H54 (cell line): ENCODE measurements around the gene LRRC71.

ENCODE experiments used
- DNase-seq: peaks from one replicate; pipeline ENCODE4 v3.0.0; 2011; ENCODE audit warnings: low spot score, mixed read lengths; ENCODE audit not compliant: insufficient read length
- FAIRE-seq: peaks from 3 replicates; lab custom pipeline; 2011; peaks lifted over from hg19 to GRCh38; lab: Jason Lieb, UNC
- POLR2A ChIP-seq: IDR thresholded peaks from 2 replicates; pipeline ENCODE4 v1.6.1; 2011; ENCODE audit warnings: low read depth, mild to moderate bottlenecking, low read length

LRRC71 gene

GRCh38 chr1:156884560-156885184 is 35.8 kb upstream of the LRRC71 start:
- DNase-seq (no peak), FAIRE-seq (no peak)
- no peak for TF ChIP-seq POLR2A

GRCh38 chr1:156885314-156885713 is 35.1 kb upstream of the LRRC71 start:
- DNase-seq (no peak), FAIRE-seq (no peak)
- TF ChIP-seq POLR2A: no peak

- TF ChIP-seq POLR2A: no peak
Measured at GRCh38 chr1:156885880-156886355, 34.5 kb upstream of the LRRC71 start.

GRCh38 chr1:156886583-156887281 is 33.7 kb upstream of the LRRC71 start:
- DNase-seq (no peak), FAIRE-seq (no peak)
- no peak for TF ChIP-seq POLR2A

More at GRCh38 chr1:156885880-156886355, 34.5 kb upstream of the LRRC71 start:
- no peak for DNase-seq
- FAIRE-seq: no peak

- FAIRE-seq (no peak), DNase-seq (no peak)
- TF ChIP-seq POLR2A: no peak
Measured at GRCh38 chr1:156887317-156887716, 33.1 kb upstream of the LRRC71 start.

GRCh38 chr1:156887734-156888133 is 32.7 kb upstream of the LRRC71 start:
- TF ChIP-seq POLR2A: no peak
- FAIRE-seq (no peak), DNase-seq (no peak)

- DNase-seq (peak; percentile 74), FAIRE-seq (peak; percentile 30)
- no peak for TF ChIP-seq POLR2A
Measured at GRCh38 chr1:156889802-156890580, 30.4 kb upstream of the LRRC71 start.

- no peak for FAIRE-seq
Measured at GRCh38 chr1:156892190-156893047, 28.0 kb upstream of the LRRC71 start.

GRCh38 chr1:156893048-156893953 is 27.1 kb upstream of the LRRC71 start, which contains the start of gene PEAR1:
Gene PEAR1, plus strand, starts transcription at chr1:156893718. Its CDS starts 10,209 bp downstream, at chr1:156903927.
- FAIRE-seq: no peak

More at GRCh38 chr1:156892190-156893047, 28.0 kb upstream of the LRRC71 start:
- TF ChIP-seq POLR2A: no peak
- DNase-seq: peak; percentile 94

GRCh38 chr1:156894001-156894400 is 26.4 kb upstream of the LRRC71 start:
- no peak for DNase-seq
- TF ChIP-seq POLR2A: no peak
- FAIRE-seq: no peak

More at GRCh38 chr1:156893048-156893953, 27.1 kb upstream of the LRRC71 start, which contains the start of gene PEAR1:
- no peak for TF ChIP-seq POLR2A
- no peak for DNase-seq

GRCh38 chr1:156894711-156895454 is 25.5 kb upstream of the LRRC71 start:
- TF ChIP-seq POLR2A: no peak
- FAIRE-seq (no peak), DNase-seq (no peak)

GRCh38 chr1:156895455-156895812 is 25.0 kb upstream of the LRRC71 start:
- FAIRE-seq: no peak
- TF ChIP-seq POLR2A: no peak

More at GRCh38 chr1:156895455-156895812, 25.0 kb upstream of the LRRC71 start:
- DNase-seq: no peak
